Endodermal cell (in vitro differentiated cells): ENCODE results near the gene FCN1. TPM values are rescaled to one million over a fixed set of nuclear protein-coding genes. Genes with fewer than 3 reads are reported as not detected.
A peak's percentile ranks its signal among the peaks of the same experiment; 100 is the strongest.

Source experiments
- DNase-seq: peaks from one replicate; pipeline ENCODE4 v3.0.0-alpha.2; 2017
- H3K27ac ChIP-seq: 2 replicates; pipeline ENCODE4 v1.5.1; 2013; ENCODE audit warnings: mild to moderate bottlenecking, low read depth, low read length, moderate library complexity
- H3K27me3 ChIP-seq: 2 replicates; pipeline ENCODE4 v1.6.1; 2013; ENCODE audit warnings: mild to moderate bottlenecking, low read length, moderate library complexity; ENCODE audit not compliant: insufficient read depth, control insufficient read depth, poor library complexity, severe bottlenecking
- H3K36me3 ChIP-seq: 2 replicates; pipeline ENCODE4 v1.7.0; 2013; ENCODE audit warnings: mild to moderate bottlenecking, low read length, moderate library complexity; ENCODE audit not compliant: control insufficient read depth, insufficient read depth
- H3K4me1 ChIP-seq: one replicate; pipeline ENCODE4 v1.7.0; 2013; ENCODE audit warnings: low read length; ENCODE audit not compliant: control insufficient read depth, insufficient read depth
- H3K4me3 ChIP-seq: 2 replicates; pipeline ENCODE4 v1.5.1; 2013; ENCODE audit warnings: mild to moderate bottlenecking, low read length, moderate library complexity
- H3K9ac ChIP-seq: 2 replicates; pipeline ENCODE4 v1.6.1; 2013; ENCODE audit warnings: mild to moderate bottlenecking, low read length, moderate library complexity; ENCODE audit not compliant: poor library complexity, severe bottlenecking; ENCODE audit errors: extremely low read depth
- H3K9me3 ChIP-seq: 2 replicates; pipeline ENCODE4 v1.6.1; 2013; ENCODE audit warnings: mild to moderate bottlenecking, low read length, moderate library complexity; ENCODE audit not compliant: control insufficient read depth
- H3K27ac Mint-ChIP-seq: 2 replicates; pipeline ENCODE4 v1.8.0; 2020; ENCODE audit warnings: mixed read lengths
- H3K27me3 Mint-ChIP-seq: 2 replicates; pipeline ENCODE4 v1.8.0; 2021; ENCODE audit warnings: mild to moderate bottlenecking, mixed read lengths; ENCODE audit not compliant: insufficient read depth
- H3K36me3 Mint-ChIP-seq: 2 replicates; pipeline ENCODE4 v1.8.0; 2020; ENCODE audit warnings: low read depth, mixed read lengths
- H3K4me1 Mint-ChIP-seq: 2 replicates; pipeline ENCODE4 v1.8.0; 2020; ENCODE audit warnings: mixed read lengths
- H3K4me3 Mint-ChIP-seq: 2 replicates; pipeline ENCODE4 v1.8.0; 2020; ENCODE audit warnings: mild to moderate bottlenecking, moderate library complexity, mixed read lengths
- H3K9me3 Mint-ChIP-seq: 2 replicates; pipeline ENCODE4 v1.8.0; 2020; ENCODE audit warnings: mild to moderate bottlenecking, mixed read lengths
- WGBS, 2 experiments: methylation state at CpG; one replicate each; pipeline versions ENCODE4 v1.1.5 to v1.1.7; 2013; ENCODE audit warnings: missing lambda C conversion rate in 2 of 2, mixed read lengths in 1 of 2; ENCODE audit not compliant: insufficient coverage in 1 of 2, insufficient read length in 1 of 2; 5-methylcytosine and 5-hydroxymethylcytosine counted together
- total RNA-seq, 2 donors: library from RNA; stranded (reverse); fragmentation: NEBNext Ultra II Directional in 1 of 2; extraction: Animal tissue kit (Norgen Biotek cat#: 25700) in 1 of 2; gene quantifications; 2 replicates in 1 of 2; 3 replicates in 1 of 2; pipeline ENCODE4 v1.2.1, GENCODE V29; 2021
- TF ChIP-seq, protein P1 (sequence below): fragments of 200-600 bp; sonication (generic); conservative IDR thresholded peaks from 2 replicates; pipeline ENCODE4 v1.5.0; 2021; ENCODE audit warnings: antibody characterized with exemption, mild to moderate bottlenecking

FCN1 gene
- total RNA-seq, 2 donors from 2014 or later: not detected

DNA sequence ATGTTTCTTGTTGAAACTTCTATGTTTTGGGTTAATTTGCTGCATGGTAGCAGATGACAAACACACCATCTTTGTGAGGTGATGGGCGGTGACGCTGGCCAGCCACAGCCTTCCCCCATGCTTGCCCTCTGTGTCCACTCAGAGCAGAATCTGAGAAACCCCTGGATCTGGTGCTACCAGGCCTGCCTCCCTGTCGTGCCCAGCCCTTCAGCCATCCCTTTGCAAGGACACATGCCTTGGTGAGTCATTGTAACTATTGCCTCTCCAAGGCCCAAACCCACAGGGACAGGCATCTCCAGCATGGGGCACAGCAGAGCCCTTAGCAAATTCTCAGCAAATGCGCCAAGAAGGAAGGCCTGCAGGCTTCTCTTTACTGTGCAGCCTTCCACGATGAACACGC lies 48.1 kb upstream of the FCN1 start:
- Histone ChIP-seq H3K9ac (no peak overlapping the region), H3K36me3 (no peaks in the 10 kb centered on the region), H3K4me1 (no peaks in the 10 kb centered on the region), H3K4me3 (no peak overlapping the region), H3K27me3 (no peaks in the 10 kb centered on the region), H3K27ac (no peak overlapping the region), H3K9me3 (no peaks in the 10 kb centered on the region)
- H3K4me1 Mint-ChIP-seq: no peaks in the 10 kb centered on the region
- no peak overlapping the region for H3K4me3 Mint-ChIP-seq
- H3K27ac Mint-ChIP-seq: no peak overlapping the region
- 90 to 95% methylated on average over 6 of the region's 6 CpGs for WGBS, 2 experiments
- DNase-seq: peak; percentile 21
- no peaks in the 10 kb centered on the region for H3K36me3 Mint-ChIP-seq
- TF ChIP-seq, protein P1, sequence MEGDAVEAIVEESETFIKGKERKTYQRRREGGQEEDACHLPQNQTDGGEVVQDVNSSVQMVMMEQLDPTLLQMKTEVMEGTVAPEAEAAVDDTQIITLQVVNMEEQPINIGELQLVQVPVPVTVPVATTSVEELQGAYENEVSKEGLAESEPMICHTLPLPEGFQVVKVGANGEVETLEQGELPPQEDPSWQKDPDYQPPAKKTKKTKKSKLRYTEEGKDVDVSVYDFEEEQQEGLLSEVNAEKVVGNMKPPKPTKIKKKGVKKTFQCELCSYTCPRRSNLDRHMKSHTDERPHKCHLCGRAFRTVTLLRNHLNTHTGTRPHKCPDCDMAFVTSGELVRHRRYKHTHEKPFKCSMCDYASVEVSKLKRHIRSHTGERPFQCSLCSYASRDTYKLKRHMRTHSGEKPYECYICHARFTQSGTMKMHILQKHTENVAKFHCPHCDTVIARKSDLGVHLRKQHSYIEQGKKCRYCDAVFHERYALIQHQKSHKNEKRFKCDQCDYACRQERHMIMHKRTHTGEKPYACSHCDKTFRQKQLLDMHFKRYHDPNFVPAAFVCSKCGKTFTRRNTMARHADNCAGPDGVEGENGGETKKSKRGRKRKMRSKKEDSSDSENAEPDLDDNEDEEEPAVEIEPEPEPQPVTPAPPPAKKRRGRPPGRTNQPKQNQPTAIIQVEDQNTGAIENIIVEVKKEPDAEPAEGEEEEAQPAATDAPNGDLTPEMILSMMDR: no peak
- H3K27me3 Mint-ChIP-seq: no peaks in the 10 kb centered on the region
- no peaks in the 10 kb centered on the region for H3K9me3 Mint-ChIP-seq

DNA sequence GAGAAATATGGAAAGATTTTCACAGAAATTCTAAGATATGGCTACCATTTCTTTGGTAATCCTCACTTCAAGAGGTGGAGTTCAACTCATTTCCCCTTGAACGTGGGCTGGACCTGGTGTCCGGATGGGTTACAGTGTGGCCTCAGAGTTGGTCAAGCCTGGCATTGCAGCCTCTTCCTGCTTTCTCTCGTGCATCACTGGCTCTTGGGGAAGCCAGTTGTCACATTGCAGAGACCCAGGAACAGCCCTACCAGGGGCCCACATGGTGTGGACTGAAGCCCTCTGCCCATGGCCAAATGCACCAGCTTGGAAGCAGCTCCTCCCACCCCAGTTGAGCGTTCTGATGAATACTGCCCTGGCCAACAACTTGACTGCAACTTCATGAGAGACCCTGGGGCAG lies 47.7 kb upstream of the FCN1 start:
- peak; percentile 10 for DNase-seq
- Histone ChIP-seq H3K36me3 (no peaks in the 10 kb centered on the region), H3K9me3 (no peaks in the 10 kb centered on the region), H3K27me3 (no peaks in the 10 kb centered on the region), H3K4me3 (no peak overlapping the region), H3K27ac (no peak overlapping the region), H3K4me1 (no peaks in the 10 kb centered on the region), H3K9ac (no peak overlapping the region)
- Mint-ChIP-seq H3K27ac (no peak overlapping the region), H3K27me3 (no peaks in the 10 kb centered on the region), H3K4me1 (no peaks in the 10 kb centered on the region), H3K36me3 (no peaks in the 10 kb centered on the region), H3K9me3 (no peaks in the 10 kb centered on the region), H3K4me3 (no peak overlapping the region)
- 91 to 95% methylated on average over 3 to 4 of the region's 4 CpGs for WGBS, 2 experiments
- TF ChIP-seq, protein P1: no peak

DNA sequence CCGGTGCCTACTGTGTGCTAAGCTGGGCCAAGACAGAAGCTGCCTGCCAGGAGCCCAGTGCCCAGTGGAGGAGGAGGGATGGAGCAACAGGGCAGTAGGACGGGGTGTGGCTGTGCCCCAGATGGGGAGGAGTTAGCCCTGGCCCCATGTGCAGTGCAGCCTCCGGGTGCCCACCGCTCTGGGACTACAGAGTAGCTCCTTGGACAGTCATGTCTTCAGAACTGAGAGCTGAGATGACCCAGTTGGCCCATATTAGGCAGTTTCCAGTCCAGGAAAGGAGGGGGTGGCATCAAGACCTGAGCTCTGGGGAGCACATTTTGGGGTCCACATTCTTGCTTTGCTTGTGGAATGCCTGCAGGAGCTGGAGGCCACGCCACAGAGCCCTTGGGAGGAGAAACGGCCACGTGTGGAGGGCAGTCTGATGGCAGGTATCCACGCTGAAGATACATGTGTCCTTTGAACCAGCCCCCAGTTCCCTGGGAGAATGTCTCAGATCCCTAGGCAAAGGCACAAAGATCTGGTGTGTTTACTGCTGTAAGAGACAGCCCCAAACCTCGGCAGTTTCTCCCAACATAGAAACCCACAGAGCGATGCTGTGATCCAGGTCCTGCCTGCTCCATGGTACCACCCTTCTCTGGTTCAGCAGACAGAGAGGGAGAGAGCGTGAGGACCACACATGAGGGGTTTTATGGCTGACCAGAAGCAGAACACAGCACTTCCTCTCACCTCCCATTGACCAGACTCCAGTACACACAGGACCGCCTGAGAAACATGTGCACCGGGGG lies 46.8 kb upstream of the FCN1 start:
- no peaks in the 10 kb centered on the region for H3K4me1 ChIP-seq
- H3K9ac ChIP-seq: no peak overlapping the region
- no peaks in the 10 kb centered on the region for H3K27me3 ChIP-seq
- Mint-ChIP-seq H3K4me1 (no peaks in the 10 kb centered on the region), H3K9me3 (no peaks in the 10 kb centered on the region), H3K27me3 (no peaks in the 10 kb centered on the region), H3K27ac (no peak overlapping the region), H3K36me3 (no peaks in the 10 kb centered on the region), H3K4me3 (no peak overlapping the region)
- peak; percentile 22 for DNase-seq
- no peak overlapping the region for H3K4me3 ChIP-seq
- H3K36me3 ChIP-seq: no peaks in the 10 kb centered on the region
- TF ChIP-seq, protein P1: no peak
- WGBS, 2 experiments: 86 to 95% methylated on average over 7 to 13 of the region's 13 CpGs
- H3K9me3 ChIP-seq: no peaks in the 10 kb centered on the region
- no peak overlapping the region for H3K27ac ChIP-seq
